Vagina (tissue), 2 donors: Measurements from ENCODE around the gene ISG15. TPM values are rescaled to one million over a fixed set of nuclear protein-coding genes. Genes with fewer than 3 reads are reported as not detected.

Source experiments
- DNase-seq, 2 donors: peaks; one replicate each; pipeline ENCODE4 v3.0.0-alpha.2; 2017; ENCODE audit errors: extremely low spot score in 2 of 2
- H3K27ac ChIP-seq: fragments of 200-600 bp; sonication (generic); one replicate; pipeline ENCODE4 v1.5.1; 2019
- H3K27me3 ChIP-seq: fragments of 200-600 bp; sonication (generic); one replicate; pipeline ENCODE4 v1.5.1; 2019
- H3K36me3 ChIP-seq, 2 donors: fragments of 200-600 bp; sonication (generic); one replicate each; pipeline ENCODE4 v1.5.1; 2017 to 2019
- H3K4me1 ChIP-seq: fragments of 200-600 bp; sonication (generic); one replicate; pipeline ENCODE4 v1.5.1; 2019
- H3K4me3 ChIP-seq, 2 donors: fragments of 200-600 bp; sonication (generic); 1 replicate in 1 of 2; 2 replicates in 1 of 2; pipeline ENCODE4 v1.5.1; 2016 to 2019
- H3K9me3 ChIP-seq: fragments of 200-600 bp; sonication (generic); one replicate; pipeline ENCODE4 v1.5.1; 2019
- POLR2A ChIP-seq, 2 donors: fragments of 450-650 bp; IDR thresholded peaks; one replicate each; pipeline ENCODE4 v1.6.1; 2017; ENCODE audit warnings: antibody characterized with exemption in 2 of 2, mild to moderate bottlenecking in 2 of 2, moderate library complexity in 2 of 2
- POLR2AphosphoS5 ChIP-seq, 2 donors: sonication (generic); formaldehyde crosslinking; IDR thresholded peaks; one replicate each; pipeline ENCODE4 v1.9.0; 2017; ENCODE audit warnings: antibody characterized with exemption in 2 of 2, mild to moderate bottlenecking in 2 of 2, low read depth in 1 of 2; ENCODE audit not compliant: insufficient read depth in 1 of 2
- intact Hi-C: fragments of 100-400 bp; cut with DNase I; formaldehyde crosslinking; loops from one replicate; pipeline ENCODE4 v1.15.1; 2023
- total RNA-seq: library from RNA; depleted of rRNA; stranded (reverse); fragments of >200 nt; gene quantifications from one replicate; pipeline ENCODE4 v1.2.3, GENCODE V29; 2016
- TF ChIP-seq, protein P1 (sequence below), 3 experiments: fragments of 450-650 bp in 2 of 3; fragments of 200-600 bp in 1 of 3; sonication (generic) in 1 of 3; IDR thresholded peaks; one replicate each; pipeline ENCODE4 v1.5.1; 2017 to 2019; ENCODE audit warnings: antibody characterized with exemption in 3 of 3, mild to moderate bottlenecking in 2 of 3, moderate library complexity in 2 of 3

ISG15 gene
- total RNA-seq, 1 donor from 2014 or later, result 29.0 TPM

DNA sequence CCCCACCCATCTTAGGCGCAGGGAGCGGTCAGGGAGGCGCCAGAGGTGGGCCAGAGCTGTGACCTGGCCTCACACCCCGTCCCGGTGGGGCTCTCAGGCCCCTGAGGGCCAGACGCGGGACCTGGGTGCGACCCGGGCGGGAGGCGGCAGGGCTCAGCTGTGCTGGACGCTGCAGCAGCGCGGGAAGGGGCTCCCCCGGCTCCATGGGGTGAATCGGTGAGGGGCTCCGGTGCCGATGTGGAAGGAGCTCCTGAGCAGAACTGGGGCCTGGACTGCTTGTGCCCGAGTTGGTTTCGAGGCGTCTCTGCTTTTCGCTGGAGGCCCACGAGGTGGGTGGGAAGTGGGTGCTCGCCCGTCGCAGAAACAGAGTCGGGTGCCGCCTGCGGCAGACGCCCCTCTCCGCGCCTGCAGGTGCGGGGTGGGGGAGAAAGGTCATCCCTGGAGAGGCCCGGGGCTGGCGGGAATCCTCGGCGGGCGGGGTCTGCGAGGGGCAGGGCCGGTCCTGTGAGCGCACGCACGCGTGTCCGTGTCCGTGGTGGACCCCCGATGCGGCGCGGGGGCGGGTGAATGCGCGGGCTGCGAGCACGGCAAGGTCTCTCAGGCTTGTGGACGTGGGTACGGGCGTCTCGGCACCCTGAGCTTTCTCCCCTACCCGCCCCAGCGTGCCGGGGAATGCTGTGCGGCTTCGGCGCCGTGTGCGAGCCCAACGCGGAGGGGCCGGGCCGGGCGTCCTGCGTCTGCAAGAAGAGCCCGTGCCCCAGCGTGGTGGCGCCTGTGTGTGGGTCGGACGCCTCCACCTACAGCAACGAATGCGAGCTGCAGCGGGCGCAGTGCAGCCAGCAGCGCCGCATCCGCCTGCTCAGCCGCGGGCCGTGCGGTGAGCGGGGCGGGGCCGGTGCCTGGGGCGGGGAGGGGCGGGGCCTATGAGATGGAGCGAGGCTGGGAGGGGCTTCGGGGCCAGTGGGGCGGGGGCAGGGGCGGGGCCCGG is 27.0 kb downstream of the ISG15 start:
- intact Hi-C loops, result no loop called here
- TF ChIP-seq, protein P1, sequence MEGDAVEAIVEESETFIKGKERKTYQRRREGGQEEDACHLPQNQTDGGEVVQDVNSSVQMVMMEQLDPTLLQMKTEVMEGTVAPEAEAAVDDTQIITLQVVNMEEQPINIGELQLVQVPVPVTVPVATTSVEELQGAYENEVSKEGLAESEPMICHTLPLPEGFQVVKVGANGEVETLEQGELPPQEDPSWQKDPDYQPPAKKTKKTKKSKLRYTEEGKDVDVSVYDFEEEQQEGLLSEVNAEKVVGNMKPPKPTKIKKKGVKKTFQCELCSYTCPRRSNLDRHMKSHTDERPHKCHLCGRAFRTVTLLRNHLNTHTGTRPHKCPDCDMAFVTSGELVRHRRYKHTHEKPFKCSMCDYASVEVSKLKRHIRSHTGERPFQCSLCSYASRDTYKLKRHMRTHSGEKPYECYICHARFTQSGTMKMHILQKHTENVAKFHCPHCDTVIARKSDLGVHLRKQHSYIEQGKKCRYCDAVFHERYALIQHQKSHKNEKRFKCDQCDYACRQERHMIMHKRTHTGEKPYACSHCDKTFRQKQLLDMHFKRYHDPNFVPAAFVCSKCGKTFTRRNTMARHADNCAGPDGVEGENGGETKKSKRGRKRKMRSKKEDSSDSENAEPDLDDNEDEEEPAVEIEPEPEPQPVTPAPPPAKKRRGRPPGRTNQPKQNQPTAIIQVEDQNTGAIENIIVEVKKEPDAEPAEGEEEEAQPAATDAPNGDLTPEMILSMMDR (IDR thresholded peaks at IDR 0.05), result peak in 1 of 3 experiments; percentile 17
- TF ChIP-seq POLR2A (IDR thresholded peaks at IDR 0.05), result no peak
- peak in 1 of 2 donors; percentile 39 for TF ChIP-seq POLR2AphosphoS5 (IDR thresholded peaks at IDR 0.05; ENCODE audit: insufficient read depth in 1 of 2, low read depth in 1 of 2)
- no peak for DNase-seq

DNA sequence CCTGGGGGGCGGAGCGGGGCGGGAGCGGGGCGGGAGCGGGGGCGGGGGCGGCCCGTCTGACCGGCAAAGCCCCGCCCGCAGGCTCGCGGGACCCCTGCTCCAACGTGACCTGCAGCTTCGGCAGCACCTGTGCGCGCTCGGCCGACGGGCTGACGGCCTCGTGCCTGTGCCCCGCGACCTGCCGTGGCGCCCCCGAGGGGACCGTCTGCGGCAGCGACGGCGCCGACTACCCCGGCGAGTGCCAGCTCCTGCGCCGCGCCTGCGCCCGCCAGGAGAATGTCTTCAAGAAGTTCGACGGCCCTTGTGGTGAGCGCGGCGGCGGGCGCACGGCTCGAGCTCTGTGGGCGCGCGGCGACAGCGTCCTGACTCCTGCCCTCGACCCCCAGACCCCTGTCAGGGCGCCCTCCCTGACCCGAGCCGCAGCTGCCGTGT is 27.8 kb downstream of the ISG15 start:
- H3K4me3 ChIP-seq, result peak overlapping the region in 1 of 2 donors; percentile 28
- peaks cover 0 to 6% of the 10 kb centered on the region in 2 donors for H3K36me3 ChIP-seq
- H3K27me3 ChIP-seq, result no peaks in the 10 kb centered on the region
- DNase-seq, result no peak
- TF ChIP-seq POLR2AphosphoS5 (IDR thresholded peaks at IDR 0.05; ENCODE audit: insufficient read depth in 1 of 2, low read depth in 1 of 2) (no peak), POLR2A (IDR thresholded peaks at IDR 0.05) (no peak)
- TF ChIP-seq, protein P1 (IDR thresholded peaks at IDR 0.05), result no peak
- intact Hi-C loops, result no loop called here
- H3K4me1 ChIP-seq, result peaks cover 19% of the 10 kb centered on the region
- no peak overlapping the region for H3K27ac ChIP-seq
- H3K9me3 ChIP-seq, result no peaks in the 10 kb centered on the region

More for the DNA sequence above, 27.0 kb downstream of the ISG15 start:
- H3K27ac ChIP-seq, result no peak overlapping the region
- peaks cover 19% of the 10 kb centered on the region for H3K4me1 ChIP-seq
- no peaks in the 10 kb centered on the region for H3K9me3 ChIP-seq
- H3K27me3 ChIP-seq, result no peaks in the 10 kb centered on the region
- peaks cover 0 to 3% of the 10 kb centered on the region in 2 donors for H3K36me3 ChIP-seq
- H3K4me3 ChIP-seq, result peak overlapping the region; percentile 46 to 58

DNA sequence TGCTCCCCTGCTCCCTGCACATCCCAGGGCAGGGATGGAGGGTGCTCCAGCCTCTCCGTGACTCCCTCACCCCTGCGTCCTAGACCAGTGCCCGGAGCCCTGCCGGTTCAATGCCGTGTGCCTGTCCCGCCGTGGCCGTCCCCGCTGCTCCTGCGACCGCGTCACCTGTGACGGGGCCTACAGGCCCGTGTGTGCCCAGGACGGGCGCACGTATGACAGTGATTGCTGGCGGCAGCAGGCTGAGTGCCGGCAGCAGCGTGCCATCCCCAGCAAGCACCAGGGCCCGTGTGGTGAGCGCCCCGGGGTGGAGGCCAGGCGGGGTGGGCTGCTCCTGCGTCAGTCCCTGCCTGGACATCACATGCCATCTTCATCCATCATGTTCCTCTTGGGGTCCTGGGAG is 28.6 kb downstream of the ISG15 start:
- Histone ChIP-seq H3K36me3 (peaks cover 0 to 6% of the 10 kb centered on the region in 2 donors), H3K9me3 (no peaks in the 10 kb centered on the region), H3K4me1 (peaks cover 19% of the 10 kb centered on the region), H3K4me3 (no peak overlapping the region), H3K27me3 (no peaks in the 10 kb centered on the region), H3K27ac (no peak overlapping the region)
- intact Hi-C loops, result no loop called here
- TF ChIP-seq, protein P1 (IDR thresholded peaks at IDR 0.05), result no peak
- TF ChIP-seq POLR2A (IDR thresholded peaks at IDR 0.05), result no peak
- no peak for TF ChIP-seq POLR2AphosphoS5 (IDR thresholded peaks at IDR 0.05; ENCODE audit: insufficient read depth in 1 of 2, low read depth in 1 of 2)
- no peak for DNase-seq

DNA sequence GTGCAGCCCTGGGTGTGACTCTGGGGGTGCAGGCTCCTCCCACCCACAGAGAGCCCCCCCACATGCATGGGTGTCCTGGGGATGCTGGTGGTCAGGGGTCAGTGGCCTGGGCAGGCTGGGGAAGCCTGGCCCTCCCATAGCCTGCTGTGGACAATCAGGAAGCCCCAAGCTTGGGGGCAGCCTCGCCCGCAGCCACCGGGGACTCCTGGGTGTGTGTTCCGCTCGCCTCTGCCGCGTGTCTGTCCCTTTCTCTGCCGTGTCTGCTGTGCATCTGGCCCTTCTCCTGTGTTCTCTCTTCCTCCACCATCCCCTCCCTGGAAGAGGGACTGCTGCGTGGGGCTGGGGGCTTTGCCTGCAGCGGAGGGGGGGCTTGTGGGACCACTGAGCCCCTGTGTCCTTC is 29.5 kb downstream of the ISG15 start:
- H3K4me1 ChIP-seq, result peaks cover 19% of the 10 kb centered on the region
- H3K36me3 ChIP-seq, result peaks cover 0 to 6% of the 10 kb centered on the region in 2 donors
- no peak overlapping the region for H3K4me3 ChIP-seq
- H3K9me3 ChIP-seq, result no peaks in the 10 kb centered on the region
- H3K27ac ChIP-seq, result no peak overlapping the region
- intact Hi-C loops, result no loop called here
- no peaks in the 10 kb centered on the region for H3K27me3 ChIP-seq
- TF ChIP-seq, protein P1 (IDR thresholded peaks at IDR 0.05), result no peak
- TF ChIP-seq POLR2A (IDR thresholded peaks at IDR 0.05) (no peak), POLR2AphosphoS5 (IDR thresholded peaks at IDR 0.05; ENCODE audit: insufficient read depth in 1 of 2, low read depth in 1 of 2) (no peak)
- no peak for DNase-seq

DNA sequence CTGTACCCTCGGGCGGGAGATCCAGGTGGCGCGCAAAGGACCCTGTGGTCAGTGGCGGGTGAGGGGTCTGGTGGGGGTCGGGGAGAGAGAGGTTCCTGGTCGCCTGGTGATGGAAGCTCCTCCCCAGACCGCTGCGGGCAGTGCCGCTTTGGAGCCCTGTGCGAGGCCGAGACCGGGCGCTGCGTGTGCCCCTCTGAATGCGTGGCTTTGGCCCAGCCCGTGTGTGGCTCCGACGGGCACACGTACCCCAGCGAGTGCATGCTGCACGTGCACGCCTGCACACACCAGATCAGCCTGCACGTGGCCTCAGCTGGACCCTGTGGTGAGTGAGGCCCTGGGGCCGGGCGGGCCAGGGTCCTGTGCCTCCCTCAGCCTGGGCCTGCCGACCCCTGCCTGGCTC is 30.1 kb downstream of the ISG15 start:
- TF ChIP-seq POLR2A (IDR thresholded peaks at IDR 0.05), result no peak
- TF ChIP-seq, protein P1 (IDR thresholded peaks at IDR 0.05), result no peak
- TF ChIP-seq POLR2AphosphoS5 (IDR thresholded peaks at IDR 0.05; ENCODE audit: insufficient read depth in 1 of 2, low read depth in 1 of 2), result no peak
- no peak for DNase-seq
- H3K4me1 ChIP-seq, result peaks cover 19% of the 10 kb centered on the region
- no peaks in the 10 kb centered on the region for H3K27me3 ChIP-seq
- no peak overlapping the region for H3K27ac ChIP-seq
- no peaks in the 10 kb centered on the region for H3K9me3 ChIP-seq
- intact Hi-C loops, result no loop called here
- peaks cover 0 to 9% of the 10 kb centered on the region in 2 donors for H3K36me3 ChIP-seq
- no peak overlapping the region for H3K4me3 ChIP-seq
